BE2C (cell line): Measurements from ENCODE around the gene RBM12.

Experiments
- DNase-seq: peaks from one replicate; pipeline ENCODE4 v3.0.0-alpha.2; 2020
- H3K27me3 ChIP-seq: fragments of 250-450 bp; sonication (Bioruptor Pico); 2 replicates; pipeline ENCODE4 v1.5.1; 2020; ENCODE audit warnings: mild to moderate bottlenecking
- H3K36me3 ChIP-seq: fragments of 250-450 bp; sonication (Bioruptor Pico); 2 replicates; pipeline ENCODE4 v1.5.1; 2020; ENCODE audit warnings: mild to moderate bottlenecking
- H3K4me1 ChIP-seq: fragments of 250-450 bp; sonication (Bioruptor Pico); 2 replicates; pipeline ENCODE4 v1.5.1; 2020
- H3K4me3 ChIP-seq: 2 replicates; pipeline ENCODE4 v1.5.1; 2011; ENCODE audit warnings: low read depth, low read length
- H3K9me3 ChIP-seq: fragments of 250-450 bp; sonication (Bioruptor Pico); 2 replicates; pipeline ENCODE4 v1.5.1; 2020
- CTCF ChIP-seq: IDR thresholded peaks from 2 replicates; pipeline ENCODE4 v1.5.1; 2012; ENCODE audit warnings: mild to moderate bottlenecking, low read depth, low read length

RBM12 gene

DNA sequence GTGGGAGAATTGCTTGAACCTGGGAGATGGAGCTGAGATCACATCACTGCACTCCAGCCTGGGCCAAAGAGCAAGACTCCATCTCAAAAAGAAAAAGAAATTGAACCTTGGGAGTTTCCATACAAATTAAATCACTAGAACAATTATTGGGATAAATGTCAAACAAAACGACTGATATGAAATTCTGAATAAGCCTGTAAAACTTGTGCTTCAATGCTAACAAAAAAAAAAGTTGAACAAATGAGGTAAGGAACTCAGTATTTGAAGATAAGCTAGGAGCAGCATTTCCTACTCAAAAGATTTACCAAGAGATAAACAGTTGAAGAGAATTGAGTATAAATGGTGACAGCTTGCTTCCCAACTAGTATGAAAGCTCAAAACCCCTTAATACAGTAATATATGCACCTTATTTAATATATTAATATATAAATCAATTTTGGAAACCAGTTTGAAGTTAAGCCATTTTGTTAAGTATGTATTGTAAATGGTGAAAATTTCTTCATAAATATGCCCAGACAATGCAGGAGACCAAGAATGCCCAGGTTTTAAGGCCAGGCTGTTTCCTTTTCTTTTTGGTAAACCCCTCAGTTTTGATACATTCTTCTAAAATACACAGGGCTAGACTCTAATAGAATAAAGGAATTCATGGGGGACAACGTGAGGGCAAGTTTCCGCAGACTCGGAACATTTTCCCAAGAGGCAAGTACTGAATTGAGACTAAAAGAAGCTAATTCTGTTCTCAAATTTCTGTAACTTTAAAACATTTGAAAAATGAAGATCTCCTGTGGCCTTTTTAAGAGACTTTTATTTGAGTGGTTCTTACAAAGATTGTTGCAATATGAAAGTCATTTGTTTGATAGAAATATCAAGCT is 38.4 kb upstream of the RBM12 start:
- H3K27me3 ChIP-seq = no peaks in the 10 kb centered on the region
- no peaks in the 10 kb centered on the region for H3K4me1 ChIP-seq
- H3K4me3 ChIP-seq = no peak overlapping the region
- no peaks in the 10 kb centered on the region for H3K9me3 ChIP-seq
- no peak for TF ChIP-seq CTCF
- no peak for DNase-seq
- peaks cover 69% of the 10 kb centered on the region for H3K36me3 ChIP-seq

- Histone ChIP-seq H3K9me3 (no peaks in the 10 kb centered on the region), H3K4me1 (no peaks in the 10 kb centered on the region)
Measured at GRCh38 chr20:35702051-35702823, 37.5 kb upstream of the RBM12 start.

DNA sequence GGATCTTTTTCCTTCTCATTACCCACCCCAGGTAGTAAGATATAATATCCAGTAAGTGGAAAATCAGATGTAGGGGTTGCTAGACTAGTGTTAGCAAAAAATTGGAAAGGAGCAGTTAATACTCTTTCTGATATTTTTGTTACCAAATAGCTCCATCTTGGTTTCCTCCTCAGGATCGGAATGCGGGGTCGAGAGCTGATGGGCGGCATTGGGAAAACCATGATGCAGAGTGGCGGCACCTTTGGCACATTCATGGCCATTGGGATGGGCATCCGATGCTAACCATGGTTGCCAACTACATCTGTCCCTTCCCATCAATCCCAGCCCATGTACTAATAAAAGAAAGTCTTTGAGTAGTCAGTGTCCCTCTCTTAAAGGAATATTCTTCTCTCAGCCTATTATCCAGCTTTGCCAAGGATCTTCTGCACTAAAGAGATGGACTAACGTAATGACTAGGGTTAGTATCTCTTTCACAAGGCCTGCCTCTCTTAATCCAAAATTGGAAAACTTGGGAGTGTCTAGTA is 36.0 kb upstream of the RBM12 start:
- no peak for TF ChIP-seq CTCF
- no peak for DNase-seq
- Histone ChIP-seq H3K36me3 (peaks cover 48% of the 10 kb centered on the region), H3K27me3 (no peaks in the 10 kb centered on the region), H3K9me3 (no peaks in the 10 kb centered on the region), H3K4me1 (no peaks in the 10 kb centered on the region), H3K4me3 (no peak overlapping the region; the same call in 1 of the 2 replicates)

More at GRCh38 chr20:35702051-35702823, 37.5 kb upstream of the RBM12 start:
- no peaks in the 10 kb centered on the region for H3K27me3 ChIP-seq
- no peak for TF ChIP-seq CTCF
- H3K36me3 ChIP-seq = peaks cover 62% of the 10 kb centered on the region
- no peak for DNase-seq
- no peak overlapping the region for H3K4me3 ChIP-seq

DNA sequence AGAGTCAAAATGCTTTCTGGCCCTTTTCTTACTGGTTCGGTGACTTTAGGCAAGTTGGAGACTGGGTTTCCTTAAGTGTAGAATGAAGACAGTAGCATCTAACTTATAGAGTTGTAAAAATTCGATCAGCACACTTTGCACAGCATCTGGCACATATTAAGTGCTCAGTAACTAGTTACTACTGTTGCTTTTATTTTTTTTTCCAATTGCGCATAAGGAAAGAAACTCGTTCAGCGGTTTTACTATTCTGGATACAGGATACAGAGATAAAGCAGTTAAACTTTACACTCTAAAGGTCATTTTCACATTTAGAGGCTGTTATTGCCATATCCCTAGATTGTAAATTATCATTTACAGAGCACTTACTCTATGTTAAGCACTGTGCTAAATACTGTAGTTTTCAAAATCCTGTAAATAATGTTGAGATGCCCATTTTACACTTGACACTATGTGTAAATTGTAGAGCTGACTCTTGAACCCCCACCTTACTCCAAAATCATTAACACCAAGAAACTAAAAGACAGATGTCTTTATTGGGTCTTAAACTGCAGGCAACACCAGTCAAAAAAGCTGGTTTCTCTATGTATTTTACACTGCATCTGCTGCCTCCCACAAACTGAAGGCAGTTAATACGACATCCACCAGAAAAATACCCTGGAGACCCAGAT is 35.4 kb upstream of the RBM12 start:
- peaks cover 45% of the 10 kb centered on the region for H3K36me3 ChIP-seq

More for the DNA sequence above, 35.4 kb upstream of the RBM12 start:
- Histone ChIP-seq H3K27me3 (no peaks in the 10 kb centered on the region), H3K9me3 (no peaks in the 10 kb centered on the region), H3K4me1 (no peaks in the 10 kb centered on the region), H3K4me3 (peak overlapping the region; percentile 89)
- TF ChIP-seq CTCF = no peak
- no peak for DNase-seq
